H54 (cell line): ENCODE measurements around the gene HBZ.
"Not testable (repeated sequence)": the region's sequence is repeated elsewhere in the genome, so short reads cannot be mapped to it uniquely, and the experiment has no call there.

Source experiments
- DNase-seq: peaks from one replicate; pipeline ENCODE4 v3.0.0; 2011; ENCODE audit warnings: low spot score, mixed read lengths; ENCODE audit not compliant: insufficient read length
- FAIRE-seq: peaks from 3 replicates; lab custom pipeline; 2011; peaks lifted over from hg19 to GRCh38; lab: Jason Lieb, UNC
- POLR2A ChIP-seq: IDR thresholded peaks from 2 replicates; pipeline ENCODE4 v1.6.1; 2011; ENCODE audit warnings: low read depth, mild to moderate bottlenecking, low read length

The HBZ gene

DNA sequence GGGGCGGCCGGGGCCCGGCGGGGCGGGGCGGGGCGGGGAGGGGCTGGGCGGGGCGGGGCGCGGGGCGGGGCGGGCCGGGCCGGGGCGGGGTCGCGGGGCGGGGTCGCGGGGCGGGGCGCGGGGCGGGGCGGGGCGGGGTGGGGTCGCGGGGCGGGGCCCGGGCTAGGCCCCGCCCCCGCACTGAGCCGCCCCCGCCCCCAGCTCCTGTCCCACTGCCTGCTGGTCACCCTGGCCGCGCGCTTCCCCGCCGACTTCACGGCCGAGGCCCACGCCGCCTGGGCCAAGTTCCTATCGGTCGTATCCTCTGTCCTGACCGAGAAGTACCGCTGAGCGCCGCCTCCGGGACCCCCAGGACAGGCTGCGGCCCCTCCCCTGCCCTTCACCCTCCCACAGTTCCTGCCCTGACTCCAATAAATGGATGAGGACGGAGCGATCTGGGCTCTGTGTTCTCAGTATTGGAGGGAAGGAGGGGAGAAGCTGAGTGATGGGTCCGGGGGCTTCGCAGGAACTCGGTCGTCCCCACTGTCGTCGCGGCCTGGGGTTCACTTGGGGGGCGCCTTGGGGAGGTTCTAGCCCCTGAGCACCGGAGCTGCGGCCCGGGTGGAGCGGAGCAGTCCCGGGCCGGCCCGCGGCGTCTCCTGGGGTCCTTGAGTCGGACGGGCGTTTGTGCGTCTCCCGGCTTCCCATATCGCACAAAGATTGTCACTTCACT is 12.5 kb downstream of the HBZ start:
- no peak for TF ChIP-seq POLR2A
- FAIRE-seq: no peak
- DNase-seq: no peak

DNA sequence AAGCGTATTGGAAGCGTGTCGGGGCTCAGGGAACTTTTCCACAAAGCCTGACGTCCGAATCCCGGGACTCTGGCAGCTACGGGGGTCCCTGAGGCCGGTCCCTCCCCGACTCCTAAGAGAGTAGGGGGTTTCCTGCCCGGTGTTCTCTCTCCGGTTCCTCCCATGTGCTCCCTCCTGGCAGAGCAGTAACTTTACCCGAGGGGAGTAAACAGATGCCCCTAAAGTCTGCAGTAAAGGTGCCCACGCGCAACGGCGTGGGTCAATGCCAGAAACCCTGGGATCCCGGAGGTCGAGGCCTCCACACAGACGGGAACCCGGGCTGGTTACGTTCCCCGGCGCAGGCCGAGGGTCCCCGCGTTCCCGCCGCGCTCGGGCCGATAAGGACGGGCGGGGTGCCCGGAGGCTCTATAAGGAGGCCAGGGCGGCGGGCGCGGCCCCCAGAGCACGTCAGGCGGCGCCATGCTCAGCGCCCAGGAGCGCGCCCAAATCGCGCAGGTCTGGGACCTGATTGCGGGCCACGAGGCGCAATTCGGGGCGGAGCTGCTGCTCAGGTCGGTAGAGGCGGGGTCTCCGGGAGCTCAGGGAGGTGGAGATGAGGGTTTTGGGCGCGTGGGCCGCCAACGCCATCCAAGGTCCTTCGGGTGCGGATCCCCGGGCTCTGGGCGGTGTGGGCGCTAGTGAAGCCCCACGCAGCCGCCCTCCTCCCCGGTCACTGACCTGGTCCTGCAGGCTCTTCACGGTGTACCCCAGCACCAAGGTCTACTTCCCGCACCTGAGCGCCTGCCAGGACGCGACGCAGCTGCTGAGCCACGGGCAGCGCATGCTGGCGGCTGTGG is 13.3 kb downstream of the HBZ start, which contains the start of gene HBM:
Gene HBM, plus strand, starts transcription at position 440 of the 836 bp plus-strand sequence. Its CDS starts 20 bp downstream, at position 460.
- DNase-seq (no peak), FAIRE-seq (no peak)
- TF ChIP-seq POLR2A: no peak

DNA sequence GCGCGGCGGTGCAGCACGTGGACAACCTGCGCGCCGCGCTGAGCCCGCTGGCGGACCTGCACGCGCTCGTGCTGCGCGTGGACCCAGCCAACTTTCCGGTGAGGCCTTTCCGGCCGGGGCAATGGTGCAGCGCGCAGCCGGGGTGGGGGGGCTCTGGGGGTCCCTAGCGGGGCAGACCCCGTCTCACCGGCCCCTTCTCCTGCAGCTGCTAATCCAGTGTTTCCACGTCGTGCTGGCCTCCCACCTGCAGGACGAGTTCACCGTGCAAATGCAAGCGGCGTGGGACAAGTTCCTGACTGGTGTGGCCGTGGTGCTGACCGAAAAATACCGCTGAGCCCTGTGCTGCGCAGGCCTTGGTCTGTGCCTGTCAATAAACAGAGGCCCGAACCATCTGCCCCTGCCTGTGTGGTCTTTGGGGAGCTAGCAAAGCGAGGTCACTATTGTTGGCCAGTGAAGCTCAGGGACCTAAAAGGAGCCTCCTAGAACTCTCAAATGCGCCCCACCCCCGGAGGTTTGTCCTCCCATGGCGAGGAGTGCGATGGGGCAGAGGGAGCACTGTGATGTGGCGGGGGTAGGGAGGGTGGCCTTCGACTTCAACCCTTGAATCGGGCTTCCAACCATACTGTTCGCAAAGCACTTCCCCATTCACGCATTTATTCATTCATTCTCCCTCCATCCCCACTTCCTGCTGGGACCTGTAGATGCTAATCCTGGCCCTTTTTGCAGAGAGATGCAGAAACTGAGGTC is 14.1 kb downstream of the HBZ start:
- TF ChIP-seq POLR2A: no peak
- no peak for DNase-seq
- FAIRE-seq: no peak

DNA sequence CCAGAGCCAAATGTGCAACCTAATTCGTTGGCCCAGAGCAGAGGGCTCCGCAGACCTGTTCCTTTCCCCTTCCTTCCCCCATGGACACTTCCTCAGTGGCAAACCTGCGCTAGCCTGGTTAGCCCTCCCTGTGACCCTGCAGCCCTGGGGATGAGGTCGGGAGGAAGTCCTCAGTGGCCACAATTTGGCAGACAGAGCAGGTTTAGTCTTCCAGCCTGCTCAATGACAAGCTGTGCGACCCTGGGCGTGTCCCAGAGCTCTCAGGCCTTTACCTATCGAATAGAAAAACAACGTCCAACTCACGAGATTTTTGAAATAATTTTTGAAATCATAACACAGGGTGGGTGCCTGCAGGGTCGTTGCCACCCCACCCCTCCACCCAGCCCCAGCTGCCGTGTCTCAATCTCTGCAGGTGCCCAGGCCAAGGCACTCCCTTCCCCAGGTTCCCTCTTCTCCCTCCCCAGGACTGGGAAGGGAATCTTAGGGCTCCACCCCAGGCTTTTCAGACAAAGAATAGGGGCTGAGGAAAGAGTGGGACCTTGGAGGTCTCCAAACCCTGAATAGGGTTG is 14.8 kb downstream of the HBZ start:
- no peak for TF ChIP-seq POLR2A
- FAIRE-seq: no peak

DNA sequence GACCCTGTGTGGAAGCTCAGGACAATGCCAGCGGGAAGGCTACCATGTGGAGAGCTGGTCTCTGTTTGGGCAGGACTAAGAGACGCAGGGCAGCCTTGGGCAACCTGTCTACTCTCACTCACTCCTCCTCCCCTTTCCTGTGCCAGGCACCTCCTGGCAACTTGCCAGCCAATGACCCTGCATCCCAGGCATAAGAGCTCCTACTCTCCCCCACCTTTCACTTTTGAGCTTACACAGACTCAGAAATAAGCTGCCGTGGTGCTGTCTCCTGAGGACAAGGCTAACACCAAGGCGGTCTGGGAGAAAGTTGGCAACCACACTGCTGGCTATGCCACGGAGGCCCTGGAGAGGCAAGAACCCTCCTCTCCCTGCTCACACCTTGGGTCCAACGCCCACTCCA is 16.0 kb downstream of the HBZ start:
- no peak for FAIRE-seq
- no peak for DNase-seq
- no peak for TF ChIP-seq POLR2A

More for the DNA sequence above, 14.8 kb downstream of the HBZ start:
- no peak for DNase-seq

DNA sequence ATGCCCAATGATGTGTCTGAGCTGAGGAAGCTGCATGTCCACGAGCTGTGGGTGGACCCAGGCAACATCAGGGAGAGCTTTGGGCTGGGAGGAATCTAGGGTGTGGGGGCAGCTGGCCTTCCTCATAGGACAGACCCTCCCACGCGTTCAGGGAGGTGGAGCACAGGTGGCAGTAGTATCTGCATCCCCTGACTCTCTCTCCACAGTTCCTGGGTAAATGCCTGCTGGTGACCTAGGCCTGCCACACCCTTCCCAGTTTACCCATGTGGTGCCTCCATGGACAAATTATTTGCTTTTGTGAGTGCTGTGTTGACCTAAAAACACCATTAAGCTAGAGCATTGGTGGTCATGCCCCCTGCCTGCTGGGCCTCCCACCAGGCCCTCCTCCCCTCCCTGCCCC is 16.6 kb downstream of the HBZ start:
- DNase-seq (no peak), FAIRE-seq (no peak)
- no peak for TF ChIP-seq POLR2A

DNA sequence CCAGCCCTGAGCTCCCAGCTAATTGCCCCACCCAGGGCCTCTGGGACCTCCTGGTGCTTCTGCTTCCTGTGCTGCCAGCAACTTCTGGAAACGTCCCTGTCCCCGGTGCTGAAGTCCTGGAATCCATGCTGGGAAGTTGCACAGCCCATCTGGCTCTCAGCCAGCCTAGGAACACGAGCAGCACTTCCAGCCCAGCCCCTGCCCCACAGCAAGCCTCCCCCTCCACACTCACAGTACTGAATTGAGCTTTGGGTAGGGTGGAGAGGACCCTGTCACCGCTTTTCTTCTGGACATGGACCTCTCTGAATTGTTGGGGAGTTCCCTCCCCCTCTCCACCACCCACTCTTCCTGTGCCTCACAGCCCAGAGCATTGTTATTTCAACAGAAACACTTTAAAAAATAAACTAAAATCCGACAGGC is 17.7 kb downstream of the HBZ start:
- DNase-seq, FAIRE-seq: not testable (repeated sequence)

DNA sequence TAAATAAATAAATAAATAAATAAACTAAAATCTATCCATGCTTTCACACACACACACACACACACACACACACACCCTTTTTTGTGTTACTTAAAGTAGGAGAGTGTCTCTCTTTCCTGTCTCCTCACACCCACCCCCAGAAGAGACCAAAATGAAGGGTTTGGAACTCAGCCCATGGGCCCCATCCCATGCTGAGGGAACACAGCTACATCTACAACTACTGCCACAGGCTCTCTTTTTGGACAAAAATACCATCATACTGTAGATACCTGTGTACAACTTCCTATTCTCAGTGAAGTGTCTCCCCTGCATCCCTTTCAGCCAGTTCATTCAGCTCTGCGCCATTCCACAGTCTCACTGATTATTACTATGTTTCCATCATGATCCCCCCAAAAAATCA is 18.3 kb downstream of the HBZ start:
- FAIRE-seq: no peak
- no peak for DNase-seq
- no peak for TF ChIP-seq POLR2A

DNA sequence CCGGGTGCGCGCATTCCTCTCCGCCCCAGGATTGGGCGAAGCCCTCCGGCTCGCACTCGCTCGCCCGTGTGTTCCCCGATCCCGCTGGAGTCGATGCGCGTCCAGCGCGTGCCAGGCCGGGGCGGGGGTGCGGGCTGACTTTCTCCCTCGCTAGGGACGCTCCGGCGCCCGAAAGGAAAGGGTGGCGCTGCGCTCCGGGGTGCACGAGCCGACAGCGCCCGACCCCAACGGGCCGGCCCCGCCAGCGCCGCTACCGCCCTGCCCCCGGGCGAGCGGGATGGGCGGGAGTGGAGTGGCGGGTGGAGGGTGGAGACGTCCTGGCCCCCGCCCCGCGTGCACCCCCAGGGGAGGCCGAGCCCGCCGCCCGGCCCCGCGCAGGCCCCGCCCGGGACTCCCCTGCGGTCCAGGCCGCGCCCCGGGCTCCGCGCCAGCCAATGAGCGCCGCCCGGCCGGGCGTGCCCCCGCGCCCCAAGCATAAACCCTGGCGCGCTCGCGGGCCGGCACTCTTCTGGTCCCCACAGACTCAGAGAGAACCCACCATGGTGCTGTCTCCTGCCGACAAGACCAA is 20.0 kb downstream of the HBZ start, which contains the start of gene HBA2:
Gene HBA2, plus strand, starts transcription at position 503 of the 568 bp plus-strand sequence. Its CDS starts 37 bp downstream, at position 540.
- DNase-seq, FAIRE-seq: not testable (repeated sequence)

DNA sequence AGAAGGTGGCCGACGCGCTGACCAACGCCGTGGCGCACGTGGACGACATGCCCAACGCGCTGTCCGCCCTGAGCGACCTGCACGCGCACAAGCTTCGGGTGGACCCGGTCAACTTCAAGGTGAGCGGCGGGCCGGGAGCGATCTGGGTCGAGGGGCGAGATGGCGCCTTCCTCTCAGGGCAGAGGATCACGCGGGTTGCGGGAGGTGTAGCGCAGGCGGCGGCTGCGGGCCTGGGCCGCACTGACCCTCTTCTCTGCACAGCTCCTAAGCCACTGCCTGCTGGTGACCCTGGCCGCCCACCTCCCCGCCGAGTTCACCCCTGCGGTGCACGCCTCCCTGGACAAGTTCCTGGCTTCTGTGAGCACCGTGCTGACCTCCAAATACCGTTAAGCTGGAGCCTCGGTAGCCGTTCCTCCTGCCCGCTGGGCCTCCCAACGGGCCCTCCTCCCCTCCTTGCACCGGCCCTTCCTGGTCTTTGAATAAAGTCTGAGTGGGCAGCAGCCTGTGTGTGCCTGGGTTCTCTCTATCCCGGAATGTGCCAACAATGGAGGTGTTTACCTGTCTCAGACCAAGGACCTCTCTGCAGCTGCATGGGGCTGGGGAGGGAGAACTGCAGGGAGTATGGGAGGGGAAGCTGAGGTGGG is 20.9 kb downstream of the HBZ start:
- not testable (repeated sequence) for FAIRE-seq, DNase-seq

DNA sequence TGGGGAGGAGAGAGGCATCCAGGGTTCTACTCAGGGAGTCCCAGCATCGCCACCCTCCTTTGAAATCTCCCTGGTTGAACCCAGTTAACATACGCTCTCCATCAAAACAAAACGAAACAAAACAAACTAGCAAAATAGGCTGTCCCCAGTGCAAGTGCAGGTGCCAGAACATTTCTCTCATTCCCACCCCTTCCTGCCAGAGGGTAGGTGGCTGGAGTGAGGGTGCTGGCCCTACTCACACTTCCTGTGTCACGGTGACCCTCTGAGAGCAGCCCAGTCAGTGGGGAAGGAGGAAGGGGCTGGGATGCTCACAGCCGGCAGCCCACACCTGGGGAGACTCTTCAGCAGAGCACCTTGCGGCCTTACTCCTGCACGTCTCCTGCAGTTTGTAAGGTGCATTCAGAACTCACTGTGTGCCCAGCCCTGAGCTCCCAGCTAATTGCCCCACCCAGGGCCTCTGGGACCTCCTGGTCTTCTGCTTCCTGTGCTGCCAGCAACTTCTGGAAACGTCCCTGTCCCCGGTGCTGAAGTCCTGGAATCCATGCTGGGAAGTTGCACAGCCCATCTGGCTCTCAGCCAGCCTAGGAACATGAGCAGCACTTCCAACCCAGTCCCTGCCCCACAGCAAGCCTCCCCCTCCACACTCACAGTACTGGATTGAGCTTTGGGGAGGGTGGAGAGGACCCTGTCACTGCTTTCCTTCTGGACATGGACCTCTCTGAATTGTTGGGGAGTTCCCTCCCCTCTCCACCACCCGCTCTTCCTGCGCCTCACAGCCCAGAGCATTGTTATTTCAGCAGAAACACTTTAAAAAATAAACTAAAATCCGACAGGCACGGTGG is 21.7 kb downstream of the HBZ start:
- not testable (repeated sequence) for DNase-seq, FAIRE-seq
